Activated CD4-positive, alpha-beta T cell treated with anti-CD3 and anti-CD28 coated beads, Interleukin-2, amount 50 U/mL, for 16 hours (primary cell): ENCODE measurements around the gene VIL1.

ENCODE experiments used
- DNase-seq: peaks from one replicate; pipeline ENCODE4 v3.0.0-alpha.2; 2020

The VIL1 gene

DNA sequence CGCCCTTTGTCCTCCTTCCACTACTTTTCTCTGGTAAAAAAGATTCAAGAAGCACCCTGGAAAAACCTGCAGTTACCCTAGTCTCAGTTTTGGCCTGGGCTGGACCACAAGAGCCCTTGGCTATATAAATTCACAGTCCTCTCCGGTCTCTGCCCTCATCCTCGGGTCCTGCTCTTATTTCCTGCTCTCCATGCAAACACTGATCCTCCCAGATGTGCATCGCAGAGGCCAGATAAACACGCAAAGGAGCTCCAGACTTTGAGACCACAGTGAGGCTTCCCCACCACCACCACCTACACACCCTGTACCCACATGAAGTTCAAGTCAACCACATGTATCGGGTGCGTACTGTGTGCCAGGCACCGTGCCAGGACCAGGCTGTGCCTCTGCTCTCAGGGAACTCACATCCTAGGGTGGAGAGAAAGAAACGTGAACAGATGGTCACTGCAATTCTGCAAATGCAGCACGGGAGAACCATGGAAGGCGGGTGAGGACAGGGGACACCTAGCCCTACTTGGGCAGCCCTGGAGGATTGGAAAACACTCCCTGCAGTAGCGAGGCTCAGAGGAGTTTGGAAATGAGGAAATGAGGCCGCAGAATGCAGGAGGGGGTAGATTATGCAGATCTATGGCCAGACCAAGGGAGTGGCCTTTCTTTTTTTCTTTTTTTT, 11.8 kb upstream of the VIL1 start:
- peak; percentile 64 for DNase-seq

DNA sequence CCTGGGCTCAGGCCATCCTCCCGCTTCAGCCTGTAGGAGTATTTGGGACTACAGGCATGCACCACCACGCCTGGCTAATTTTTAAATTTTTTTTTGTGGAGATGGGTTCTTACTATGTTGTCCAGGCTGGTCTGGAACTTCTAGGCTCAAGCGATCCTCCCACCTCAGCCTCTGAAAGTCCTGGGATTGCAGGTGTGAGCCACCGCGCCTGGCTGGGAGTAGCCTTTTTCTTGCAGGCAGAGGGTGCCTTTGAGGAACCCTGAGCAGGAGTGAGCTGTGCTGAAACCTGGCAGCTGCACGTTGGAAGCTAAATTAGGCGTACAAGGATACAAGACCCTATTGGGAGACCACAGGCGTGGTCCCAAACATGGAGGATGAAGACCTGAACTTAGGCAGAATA, 11.2 kb upstream of the VIL1 start:
- DNase-seq: no peak

DNA sequence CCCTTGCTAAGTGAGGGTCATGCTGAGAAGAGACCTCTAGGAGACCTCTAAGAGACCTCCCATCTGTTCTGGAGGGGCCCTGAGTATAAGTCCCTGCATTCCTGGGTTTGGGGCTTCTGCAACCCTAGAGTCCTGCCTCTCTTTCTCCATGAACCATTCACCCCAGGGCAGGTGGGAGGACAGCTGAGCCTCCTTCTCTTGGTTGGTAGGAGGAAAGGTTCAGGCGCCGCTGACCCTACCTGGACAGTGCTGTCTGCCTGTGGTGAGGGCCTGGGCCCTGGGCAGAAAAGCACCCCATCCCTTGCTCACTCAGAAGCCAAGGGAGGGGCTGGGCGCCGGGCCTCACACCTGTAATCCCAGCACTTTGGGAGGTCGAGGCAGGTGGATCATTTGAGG, 604 bp upstream of the VIL1 start:
- no peak for DNase-seq

DNA sequence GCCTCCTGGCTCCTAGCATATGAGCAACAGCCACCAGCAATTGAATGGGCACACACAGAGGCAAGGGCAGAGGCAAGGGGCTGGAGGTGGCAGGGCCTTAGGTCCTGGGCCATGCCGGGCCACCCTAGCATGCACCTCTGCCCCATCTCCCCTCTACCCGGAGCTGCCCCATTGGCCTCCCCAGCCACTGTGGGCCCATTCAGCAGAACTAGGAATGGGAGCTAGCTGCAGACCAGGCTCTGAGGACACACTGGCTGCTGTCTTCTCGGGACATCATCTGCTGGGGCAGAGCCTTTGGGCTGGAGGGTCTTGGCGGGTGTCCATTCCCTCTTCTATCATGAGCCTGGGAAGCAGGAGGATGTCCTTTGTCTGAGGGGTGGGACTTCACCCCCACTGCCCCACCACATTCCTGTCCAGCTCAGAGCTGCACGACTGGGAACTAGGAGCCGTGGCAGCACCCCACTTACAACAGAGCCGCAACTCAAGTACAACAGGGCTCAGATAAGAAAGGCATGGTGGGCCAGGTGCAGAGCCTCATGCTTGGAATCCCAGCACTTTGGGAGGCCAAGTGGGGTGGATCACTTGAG, 800 bp downstream of the VIL1 start:
- DNase-seq: no peak

DNA sequence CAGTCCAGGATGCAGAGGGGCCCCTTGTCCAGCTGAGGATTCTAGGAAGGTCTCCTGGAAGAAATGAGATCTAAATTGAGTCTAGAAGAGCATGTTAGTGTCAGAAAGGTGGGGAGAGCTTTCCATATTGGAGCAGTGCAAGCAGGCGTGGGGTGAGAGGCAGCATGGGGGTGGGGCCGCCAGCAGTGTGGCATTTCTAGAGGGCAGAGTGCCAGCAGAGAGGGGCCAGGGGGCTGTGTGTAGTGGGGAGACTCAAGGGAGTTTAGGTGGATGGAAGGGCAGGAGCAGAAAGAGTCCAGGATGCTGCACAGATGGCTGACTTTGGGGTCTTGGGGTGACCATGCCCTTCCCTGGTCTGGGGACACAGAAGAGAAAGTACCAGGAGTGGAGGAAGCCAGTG, 2.1 kb downstream of the VIL1 start:
- no peak for DNase-seq

DNA sequence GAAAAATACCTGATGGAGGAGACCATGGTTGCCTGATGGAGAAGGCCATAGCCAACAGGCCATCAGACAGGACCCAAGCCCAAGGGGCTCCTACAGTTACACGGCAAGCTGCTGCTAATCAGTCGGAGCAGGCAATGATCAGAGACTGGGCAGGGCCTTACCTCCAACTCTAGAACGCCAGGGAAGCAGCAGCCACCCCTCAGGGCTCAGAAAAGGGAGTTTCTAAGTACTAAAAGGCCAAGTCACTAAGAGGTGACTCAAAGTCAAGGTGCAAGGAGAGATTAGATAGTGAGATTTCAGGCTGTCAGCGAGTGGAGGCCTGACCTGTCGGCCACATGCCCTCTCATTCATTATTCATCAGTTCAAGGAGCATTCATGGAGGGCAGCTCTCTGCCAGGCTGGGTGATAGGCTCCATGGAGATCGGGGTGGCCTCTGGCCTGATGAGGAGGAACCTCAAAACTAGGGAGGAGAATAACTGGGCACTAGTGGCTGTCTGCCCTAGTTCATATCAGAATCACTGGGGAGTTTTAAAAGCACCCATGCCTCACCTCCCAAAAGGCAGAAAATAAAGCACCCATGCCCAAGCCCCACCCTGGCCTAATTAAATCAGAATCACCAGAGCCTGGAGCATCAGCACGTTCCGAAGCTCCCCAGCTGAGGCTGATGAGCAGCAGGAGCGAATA, 3.6 kb downstream of the VIL1 start:
- no peak for DNase-seq

DNA sequence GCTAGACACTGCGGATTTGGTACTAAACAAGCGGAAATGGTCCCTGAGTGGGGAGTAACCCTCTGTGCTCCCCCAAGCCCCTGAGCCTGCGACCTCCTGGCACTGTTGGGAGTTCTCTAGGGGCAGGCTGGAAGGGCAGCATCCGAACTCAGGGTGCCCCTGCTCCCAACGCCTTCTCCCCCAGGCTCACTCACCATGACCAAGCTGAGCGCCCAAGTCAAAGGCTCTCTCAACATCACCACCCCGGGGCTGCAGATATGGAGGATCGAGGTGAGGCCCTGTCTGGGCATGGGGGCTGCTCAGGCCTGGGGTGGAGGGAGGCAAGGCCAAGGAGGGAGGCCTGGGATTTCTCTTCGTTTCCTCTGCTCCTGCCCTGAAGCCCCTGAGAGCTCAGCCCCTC, 4.7 kb downstream of the VIL1 start:
- no peak for DNase-seq

DNA sequence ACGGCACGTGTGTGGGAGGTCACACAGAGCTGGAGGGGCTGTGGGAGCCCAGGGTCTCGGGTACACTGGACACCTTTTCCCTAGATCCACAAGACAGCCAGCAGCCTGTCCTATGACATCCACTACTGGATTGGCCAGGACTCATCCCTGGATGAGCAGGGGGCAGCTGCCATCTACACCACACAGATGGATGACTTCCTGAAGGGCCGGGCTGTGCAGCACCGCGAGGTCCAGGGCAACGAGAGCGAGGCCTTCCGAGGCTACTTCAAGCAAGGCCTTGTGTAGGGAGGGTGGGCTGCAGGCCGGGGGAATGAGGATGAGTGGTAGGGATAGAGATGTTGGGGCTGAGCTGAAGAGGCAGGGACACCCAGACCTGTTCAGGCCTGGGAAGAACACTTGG, 6.6 kb downstream of the VIL1 start:
- no peak for DNase-seq

DNA sequence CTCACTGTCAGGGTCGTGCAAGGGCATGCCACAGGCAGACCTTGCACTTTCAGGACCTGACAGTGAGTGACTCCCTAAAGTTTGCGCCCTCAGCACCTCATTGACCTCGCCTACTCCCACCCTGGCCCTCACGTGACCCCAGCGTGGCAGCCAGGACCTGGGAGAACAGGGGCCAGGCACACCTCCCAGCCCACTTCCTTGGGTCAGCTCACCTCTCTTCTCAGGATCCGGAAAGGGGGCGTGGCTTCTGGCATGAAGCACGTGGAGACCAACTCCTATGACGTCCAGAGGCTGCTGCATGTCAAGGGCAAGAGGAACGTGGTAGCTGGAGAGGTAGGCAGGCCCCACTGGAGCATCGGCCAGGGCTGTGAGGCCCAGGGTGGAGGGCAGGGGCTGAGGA, 8.8 kb downstream of the VIL1 start:
- DNase-seq: no peak

DNA sequence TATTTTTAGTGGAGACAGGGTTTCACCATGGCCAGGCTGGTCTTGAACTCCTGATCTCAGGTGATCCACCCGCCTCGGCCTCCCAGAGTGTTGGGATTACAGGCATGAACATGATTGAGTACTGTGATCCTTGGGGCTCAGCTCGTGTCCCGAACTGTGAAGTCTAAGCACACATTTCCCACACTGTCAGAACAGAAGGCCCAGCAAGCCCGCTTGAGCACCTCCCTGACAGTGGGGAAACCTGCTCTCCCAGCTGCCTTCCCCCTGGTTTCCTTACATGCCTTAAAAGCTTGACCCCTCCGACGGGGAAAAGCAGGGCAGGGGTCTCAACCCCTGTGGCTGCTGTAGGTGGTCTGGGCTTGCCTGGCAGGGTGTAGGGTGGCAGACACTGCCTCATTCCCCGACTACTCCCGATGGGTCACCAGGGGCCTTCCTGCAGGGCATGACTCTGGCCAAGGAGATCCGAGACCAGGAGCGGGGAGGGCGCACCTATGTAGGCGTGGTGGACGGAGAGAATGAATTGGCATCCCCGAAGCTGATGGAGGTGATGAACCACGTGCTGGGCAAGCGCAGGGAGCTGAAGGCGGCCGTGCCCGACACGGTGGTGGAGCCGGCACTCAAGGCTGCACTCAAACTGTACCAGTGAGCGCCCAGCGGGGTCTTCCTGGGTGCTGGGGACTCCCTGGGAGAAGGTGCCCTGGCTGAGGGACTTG, 10.1 kb downstream of the VIL1 start:
- DNase-seq: no peak

DNA sequence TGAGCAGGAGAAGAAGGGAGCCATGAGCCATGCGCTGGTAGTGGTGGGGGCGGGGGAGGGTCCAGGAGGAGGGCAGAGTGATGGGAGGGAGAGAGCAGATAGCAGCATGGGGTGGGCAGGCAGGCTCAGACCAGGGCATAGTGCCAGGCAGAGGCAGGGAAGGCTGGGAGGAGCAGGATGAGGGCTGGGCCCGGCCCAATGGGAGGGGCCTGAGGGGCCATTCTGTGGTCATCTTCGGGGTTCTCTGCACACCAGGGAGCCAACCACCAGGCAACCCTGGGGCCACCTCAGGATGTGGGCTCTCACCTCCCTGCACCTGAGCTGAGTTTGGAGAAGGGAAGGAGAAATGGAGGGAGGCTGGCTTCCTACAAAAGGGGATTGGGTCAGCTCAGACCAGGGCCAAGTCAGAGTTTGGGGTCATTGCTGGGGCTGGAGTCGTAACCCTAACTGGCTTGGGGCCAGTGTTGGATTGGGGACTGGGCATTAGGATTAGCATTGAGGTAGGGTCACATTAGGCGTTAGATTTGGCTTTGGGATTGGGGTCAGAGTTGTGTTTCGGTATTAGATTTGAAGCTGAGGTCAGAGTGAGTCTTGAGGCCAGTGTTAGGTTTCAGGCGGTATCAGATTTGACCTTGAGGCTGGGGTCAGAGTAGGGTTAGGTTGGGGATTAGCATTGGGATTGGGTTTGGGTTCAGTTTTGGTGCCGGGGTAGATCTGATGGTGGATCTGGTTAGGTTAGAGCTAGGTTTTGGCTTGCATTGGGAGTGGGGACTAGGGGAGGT, 11.2 kb downstream of the VIL1 start:
- no peak for DNase-seq

DNA sequence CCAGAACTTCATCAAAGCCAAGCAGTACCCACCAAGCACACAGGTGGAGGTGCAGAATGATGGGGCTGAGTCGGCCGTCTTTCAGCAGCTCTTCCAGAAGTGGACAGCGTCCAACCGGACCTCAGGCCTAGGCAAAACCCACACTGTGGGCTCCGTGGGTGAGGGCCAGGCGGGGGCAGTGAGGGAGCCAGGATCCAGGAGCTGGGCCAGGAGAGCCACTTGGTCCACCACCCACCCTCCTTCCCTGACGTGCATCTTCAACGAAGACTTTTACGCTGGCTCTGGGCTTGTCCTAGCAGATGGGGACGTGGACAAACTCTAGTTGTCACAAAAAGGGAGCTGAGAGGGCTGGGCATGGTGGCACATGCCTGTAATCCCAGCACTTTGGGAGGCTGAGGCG, 11.8 kb downstream of the VIL1 start:
- no peak for DNase-seq

DNA sequence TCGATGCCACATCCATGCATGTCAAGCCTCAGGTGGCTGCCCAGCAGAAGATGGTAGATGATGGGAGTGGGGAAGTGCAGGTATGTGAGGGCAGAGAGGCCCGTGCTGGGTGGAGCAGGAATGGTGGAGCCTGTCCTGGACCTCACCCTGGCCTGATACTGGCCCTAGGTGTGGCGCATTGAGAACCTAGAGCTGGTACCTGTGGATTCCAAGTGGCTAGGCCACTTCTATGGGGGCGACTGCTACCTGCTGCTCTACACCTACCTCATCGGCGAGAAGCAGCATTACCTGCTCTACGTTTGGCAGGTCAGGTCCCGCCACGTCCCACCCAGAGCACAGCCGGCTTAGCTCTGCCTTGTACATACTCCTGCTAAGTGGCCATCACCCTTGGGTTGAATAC, 13.0 kb downstream of the VIL1 start:
- DNase-seq: no peak

DNA sequence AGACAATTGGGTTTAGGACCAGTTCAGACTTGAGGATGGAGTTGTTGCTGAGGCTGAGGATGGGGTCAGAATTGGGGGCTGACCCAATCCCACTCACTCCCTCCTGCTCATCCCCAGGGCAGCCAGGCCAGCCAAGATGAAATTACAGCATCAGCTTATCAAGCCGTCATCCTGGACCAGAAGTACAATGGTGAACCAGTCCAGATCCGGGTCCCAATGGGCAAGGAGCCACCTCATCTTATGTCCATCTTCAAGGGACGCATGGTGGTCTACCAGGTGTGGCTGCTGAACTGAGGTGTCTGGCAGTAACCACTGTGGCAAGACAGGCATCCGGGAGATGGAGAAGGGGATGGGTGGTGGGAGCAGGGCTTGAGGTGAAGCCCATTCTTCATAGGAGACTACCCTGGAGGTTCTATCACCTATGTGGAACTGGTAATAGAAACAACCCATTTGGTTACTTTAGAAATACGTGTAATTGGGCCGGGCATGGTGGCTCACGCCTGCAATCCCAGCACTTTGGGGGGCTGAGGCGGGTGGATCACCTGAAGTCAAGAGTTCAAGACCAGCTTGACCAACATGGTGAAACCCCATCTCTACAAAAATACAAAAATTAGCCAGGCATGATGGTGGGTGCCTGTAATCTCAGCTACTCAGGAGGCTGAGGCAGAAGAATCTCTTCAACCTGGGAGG, 13.9 kb downstream of the VIL1 start:
- no peak for DNase-seq

DNA sequence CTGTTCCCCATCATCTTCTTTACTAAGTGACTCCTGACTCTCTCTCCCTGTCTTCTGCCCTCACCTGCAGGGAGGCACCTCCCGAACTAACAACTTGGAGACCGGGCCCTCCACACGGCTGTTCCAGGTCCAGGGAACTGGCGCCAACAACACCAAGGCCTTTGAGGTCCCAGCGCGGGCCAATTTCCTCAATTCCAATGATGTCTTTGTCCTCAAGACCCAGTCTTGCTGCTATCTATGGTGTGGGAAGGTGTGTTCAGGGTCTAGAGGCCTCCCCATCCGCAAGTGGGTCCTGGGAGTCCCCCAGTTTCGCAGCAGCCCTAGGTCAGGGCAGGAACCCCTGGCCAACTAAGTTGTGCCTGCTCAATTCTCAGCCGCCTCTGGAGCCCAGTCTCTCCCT, 15.5 kb downstream of the VIL1 start:
- no peak for DNase-seq

DNA sequence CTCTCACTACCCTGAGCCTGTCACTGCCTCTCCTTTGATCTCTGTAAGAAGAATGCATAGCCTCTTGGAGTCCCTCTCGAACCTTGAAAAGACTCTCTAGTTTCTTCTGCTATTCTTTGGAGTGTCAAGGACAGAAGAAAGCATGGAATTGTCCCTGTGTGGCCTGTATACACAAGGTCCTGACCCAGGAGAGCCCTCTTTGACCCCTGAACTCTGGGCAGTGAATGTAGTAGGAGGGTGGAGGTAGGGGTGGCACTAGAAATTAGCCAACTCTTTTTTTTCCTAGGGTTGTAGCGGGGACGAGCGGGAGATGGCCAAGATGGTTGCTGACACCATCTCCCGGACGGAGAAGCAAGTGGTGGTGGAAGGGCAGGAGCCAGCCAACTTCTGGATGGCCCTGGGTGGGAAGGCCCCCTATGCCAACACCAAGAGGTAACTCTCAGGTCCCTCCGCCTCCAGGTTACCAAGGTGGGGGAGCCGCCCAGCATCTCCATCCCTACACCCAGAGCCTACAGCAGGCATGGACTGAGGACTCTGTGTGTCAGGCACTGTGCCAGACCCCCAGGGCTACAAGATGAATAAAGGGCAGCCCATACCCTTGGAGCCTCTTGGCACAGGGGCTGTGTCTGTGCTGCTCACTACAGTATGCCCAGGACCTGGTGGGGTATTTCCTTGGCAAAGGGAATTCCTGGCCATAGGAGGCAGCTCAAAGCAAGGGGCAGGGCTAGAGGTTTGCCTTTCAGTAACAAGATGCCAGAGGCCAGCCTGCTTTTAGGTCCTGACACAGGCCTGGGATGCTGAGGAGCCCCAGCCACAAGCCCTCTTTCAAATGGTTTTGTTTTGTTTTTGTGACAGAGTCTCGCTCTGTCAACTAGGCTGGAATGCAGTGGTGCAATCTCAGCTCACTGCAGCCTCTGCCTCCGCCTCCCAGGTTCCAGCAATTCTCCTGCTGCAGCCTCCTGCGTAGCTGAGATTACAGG, 16.4 kb downstream of the VIL1 start:
- DNase-seq: no peak

DNA sequence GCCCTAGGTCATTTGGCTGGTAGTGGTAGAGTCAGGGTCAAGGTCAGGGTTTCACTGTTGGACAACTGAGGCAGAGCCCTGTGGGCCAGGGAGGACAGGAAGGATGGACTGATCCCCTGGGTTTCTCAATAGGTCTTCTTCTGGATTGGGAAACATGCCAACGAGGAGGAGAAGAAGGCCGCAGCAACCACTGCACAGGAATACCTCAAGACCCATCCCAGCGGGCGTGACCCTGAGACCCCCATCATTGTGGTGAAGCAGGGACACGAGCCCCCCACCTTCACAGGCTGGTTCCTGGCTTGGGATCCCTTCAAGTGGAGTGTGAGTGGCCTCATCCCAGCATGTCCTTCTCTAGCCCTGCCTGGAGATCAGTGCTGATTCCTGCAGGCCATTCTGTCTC, 18.1 kb downstream of the VIL1 start:
- no peak for DNase-seq

DNA sequence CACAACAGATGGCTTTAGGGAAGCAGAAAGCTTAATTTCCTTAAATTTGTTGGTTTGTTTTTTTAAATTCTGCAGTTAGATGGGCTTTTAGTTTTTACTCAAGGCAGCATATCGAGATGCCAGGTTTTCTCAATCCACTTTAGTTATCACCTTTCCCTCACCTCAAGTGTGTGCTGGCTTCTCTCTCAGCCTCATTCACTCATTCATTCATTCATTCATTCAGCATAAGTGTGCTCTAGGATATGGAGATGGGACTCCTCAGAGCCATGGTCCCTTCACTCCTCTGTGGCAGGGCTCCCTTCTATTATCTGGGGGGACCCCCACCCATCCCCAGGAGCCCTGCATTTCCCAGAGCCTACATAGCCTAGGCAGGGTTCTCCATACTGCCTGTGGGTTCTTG, 19.0 kb downstream of the VIL1 start:
- no peak for DNase-seq

DNA sequence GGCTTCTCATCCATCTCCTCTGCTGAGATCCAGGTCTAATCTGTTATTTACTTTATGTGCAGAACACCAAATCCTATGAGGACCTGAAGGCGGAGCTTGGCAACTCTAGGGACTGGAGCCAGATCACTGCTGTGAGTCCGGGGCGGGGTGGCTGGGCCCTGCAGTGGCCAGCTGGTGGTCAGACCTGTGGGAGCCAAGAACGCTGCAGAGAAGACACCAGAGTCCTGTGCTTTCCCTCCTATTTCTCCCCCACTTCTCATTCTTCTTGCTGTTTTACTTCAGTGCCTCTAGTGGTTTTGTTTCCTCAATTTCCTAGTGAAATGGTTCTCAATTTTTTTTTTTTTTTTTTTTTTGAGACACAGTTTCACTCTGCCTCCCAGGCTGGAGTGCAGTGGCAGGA, 19.7 kb downstream of the VIL1 start:
- DNase-seq: no peak

DNA sequence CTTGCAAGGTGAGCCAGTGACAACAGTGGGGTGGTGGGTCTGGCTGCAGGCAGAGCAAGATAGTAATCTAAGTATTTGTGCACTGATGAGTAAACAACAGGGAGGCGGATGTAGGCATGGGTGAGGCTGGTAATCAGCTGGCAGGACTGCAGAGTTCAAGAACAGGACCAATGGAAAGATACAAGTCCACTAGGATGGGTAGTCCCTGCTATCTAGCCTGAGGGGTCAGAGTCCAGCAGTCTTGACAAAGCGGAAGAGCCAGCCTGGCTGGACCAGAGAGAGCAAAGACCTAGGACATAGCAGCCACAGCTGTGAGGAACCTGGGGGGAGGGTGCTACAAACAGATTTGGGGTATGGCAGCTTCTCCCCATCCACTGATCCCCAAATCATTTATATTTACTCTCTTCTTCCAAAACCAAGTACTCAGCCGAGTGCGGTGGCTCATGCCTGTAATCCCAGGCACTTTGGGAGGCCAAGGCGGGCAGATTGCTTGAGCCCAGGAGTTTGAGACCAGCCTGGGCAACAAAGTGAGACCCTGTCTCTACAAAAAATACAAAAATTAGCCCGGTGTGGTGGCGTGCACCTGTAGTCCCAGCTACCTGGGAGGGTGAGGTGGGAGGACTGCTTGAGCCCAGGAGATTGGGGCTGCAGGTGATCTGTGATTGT, 25.9 kb downstream of the VIL1 start:
- no peak for DNase-seq

DNA sequence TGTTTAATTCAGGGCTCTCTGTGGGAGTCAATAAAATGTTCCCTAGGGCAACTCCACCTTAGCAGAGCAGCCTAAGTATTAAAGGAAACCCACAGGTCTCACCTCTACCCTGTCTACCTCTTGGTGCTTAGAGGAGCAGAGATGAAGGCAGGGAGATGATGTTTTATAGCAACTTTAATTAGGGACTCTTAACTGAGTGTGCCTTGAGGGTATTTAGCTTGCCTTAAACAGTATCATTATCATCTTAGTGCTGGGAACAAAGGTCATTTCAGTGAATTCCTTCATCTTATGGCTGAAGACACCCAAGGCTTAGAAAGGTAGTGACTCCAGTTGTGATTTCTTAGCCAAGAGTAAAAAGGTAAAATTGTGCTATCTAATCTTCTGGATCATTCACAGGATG, 26.7 kb downstream of the VIL1 start:
- no peak for DNase-seq
